Calu3 (cell line): ENCODE results near the gene ARPP19. TPM values are rescaled to one million over a fixed set of nuclear protein-coding genes. Genes with fewer than 3 reads are reported as not detected.
"Not testable (repeated sequence)": the region's sequence is repeated elsewhere in the genome, so short reads cannot be mapped to it uniquely, and the experiment has no call there.

Source experiments
- BruUV-seq: library from RNA; stranded (reverse); fragments of 400-500 nt; replicated peaks from 2 replicates; lab custom pipeline; 2021; lab: Mats Ljungman, UMichigan
- CTCF ChIA-PET: fragments of 300-600 bp; sonication (Branson Sonifier 250); formaldehyde crosslinking; loops from one replicate; lab custom pipeline; 2022; ENCODE audit warnings: antibody characterized with exemption; lab: Charles Lee
- DNase-seq: peaks from one replicate; pipeline ENCODE4 v3.0.0; 2022
- H3K27ac Mint-ChIP-seq: one replicate; pipeline ENCODE4 v1.8.0; 2022; ENCODE audit warnings: mixed read lengths; ENCODE audit not compliant: unreplicated experiment
- H3K27me3 Mint-ChIP-seq: one replicate; pipeline ENCODE4 v1.8.0; 2022; ENCODE audit warnings: mixed read lengths; ENCODE audit not compliant: unreplicated experiment
- H3K36me3 Mint-ChIP-seq: one replicate; pipeline ENCODE4 v1.8.0; 2022; ENCODE audit warnings: mild to moderate bottlenecking, moderate library complexity, mixed read lengths; ENCODE audit not compliant: insufficient read depth, unreplicated experiment
- H3K4me1 Mint-ChIP-seq: one replicate; pipeline ENCODE4 v1.8.0; 2022; ENCODE audit warnings: mild to moderate bottlenecking, low read depth, mixed read lengths; ENCODE audit not compliant: unreplicated experiment
- H3K4me3 Mint-ChIP-seq: one replicate; pipeline ENCODE4 v1.8.0; 2022; ENCODE audit warnings: mild to moderate bottlenecking, low read depth, moderate library complexity, mixed read lengths; ENCODE audit not compliant: unreplicated experiment
- H3K9me3 Mint-ChIP-seq: one replicate; pipeline ENCODE4 v1.8.0; 2022; ENCODE audit warnings: low read depth, mixed read lengths; ENCODE audit not compliant: unreplicated experiment
- intact Hi-C: fragments of 100-400 bp; cut with micrococcal nuclease; formaldehyde crosslinking; loops from one replicate; pipeline ENCODE4 v1.10.0; 2022; ENCODE audit not compliant: unreplicated experiment
- total RNA-seq: library from RNA; stranded (reverse); gene quantifications from 2 replicates; pipeline ENCODE4 v1.2.3, GENCODE V29; 2022
- TF ChIP-seq, protein P1 (sequence below): fragments of 200-600 bp; IDR thresholded peaks from one replicate; pipeline ENCODE4 v1.8.0; 2022; ENCODE audit warnings: antibody characterized with exemption; ENCODE audit not compliant: unreplicated experiment

Gene ARPP19
- total RNA-seq, 1 experiment from 2014 or later, result 155 TPM

- CTCF ChIA-PET, result no interaction called here
- peaks cover 21% of the 10 kb centered on the region for H3K36me3 Mint-ChIP-seq
- H3K4me3 Mint-ChIP-seq, result peak overlapping the region; percentile 65
- no peaks in the 10 kb centered on the region for H3K9me3 Mint-ChIP-seq
- BruUV-seq, result TSS peak; percentile 42
- DNase-seq, result peak; percentile 43
- TF ChIP-seq, protein P1, sequence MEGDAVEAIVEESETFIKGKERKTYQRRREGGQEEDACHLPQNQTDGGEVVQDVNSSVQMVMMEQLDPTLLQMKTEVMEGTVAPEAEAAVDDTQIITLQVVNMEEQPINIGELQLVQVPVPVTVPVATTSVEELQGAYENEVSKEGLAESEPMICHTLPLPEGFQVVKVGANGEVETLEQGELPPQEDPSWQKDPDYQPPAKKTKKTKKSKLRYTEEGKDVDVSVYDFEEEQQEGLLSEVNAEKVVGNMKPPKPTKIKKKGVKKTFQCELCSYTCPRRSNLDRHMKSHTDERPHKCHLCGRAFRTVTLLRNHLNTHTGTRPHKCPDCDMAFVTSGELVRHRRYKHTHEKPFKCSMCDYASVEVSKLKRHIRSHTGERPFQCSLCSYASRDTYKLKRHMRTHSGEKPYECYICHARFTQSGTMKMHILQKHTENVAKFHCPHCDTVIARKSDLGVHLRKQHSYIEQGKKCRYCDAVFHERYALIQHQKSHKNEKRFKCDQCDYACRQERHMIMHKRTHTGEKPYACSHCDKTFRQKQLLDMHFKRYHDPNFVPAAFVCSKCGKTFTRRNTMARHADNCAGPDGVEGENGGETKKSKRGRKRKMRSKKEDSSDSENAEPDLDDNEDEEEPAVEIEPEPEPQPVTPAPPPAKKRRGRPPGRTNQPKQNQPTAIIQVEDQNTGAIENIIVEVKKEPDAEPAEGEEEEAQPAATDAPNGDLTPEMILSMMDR, result no peak
- no peaks in the 10 kb centered on the region for H3K27me3 Mint-ChIP-seq
- peaks cover 9% of the 10 kb centered on the region for H3K4me1 Mint-ChIP-seq
- intact Hi-C loops, result loop anchor here (5.0 to 10.0 kb wide), 3 partner anchors 109 to 313 kb away; partner anchors contain the start of gene ATOSA
- H3K27ac Mint-ChIP-seq, result peak overlapping the region; percentile 92
Observed at GRCh38 chr15:52567871-52568600, 794 bp downstream of the ARPP19 start.

- peak overlapping the region; percentile 65 for H3K4me3 Mint-ChIP-seq
- no peaks in the 10 kb centered on the region for H3K9me3 Mint-ChIP-seq
- H3K4me1 Mint-ChIP-seq, result peaks cover 17% of the 10 kb centered on the region
- peaks cover 21% of the 10 kb centered on the region for H3K36me3 Mint-ChIP-seq
- CTCF ChIA-PET, result no interaction called here
- BruUV-seq, result no TSS peak
- no peaks in the 10 kb centered on the region for H3K27me3 Mint-ChIP-seq
- no peak for DNase-seq
- intact Hi-C loops, result loop anchor here (5.0 to 10.0 kb wide), 3 partner anchors 110 to 312 kb away; partner anchors contain the start of gene ATOSA
- TF ChIP-seq, protein P1, result no peak
- H3K27ac Mint-ChIP-seq, result no peak overlapping the region
Observed at GRCh38 chr15:52566889-52567288, 1.9 kb downstream of the ARPP19 start.

- intact Hi-C loops, result loop anchor here (5.0 to 10.0 kb wide), 3 partner anchors 112 to 311 kb away; partner anchors contain the start of gene ATOSA
- peaks cover 17% of the 10 kb centered on the region for H3K4me1 Mint-ChIP-seq
- H3K27me3 Mint-ChIP-seq, BruUV-seq, DNase-seq, H3K4me3 Mint-ChIP-seq, CTCF ChIA-PET, H3K9me3 Mint-ChIP-seq, H3K27ac Mint-ChIP-seq: not testable (repeated sequence)
- peaks cover 21% of the 10 kb centered on the region for H3K36me3 Mint-ChIP-seq
Observed at GRCh38 chr15:52565417-52566358, 3.1 kb downstream of the ARPP19 start.

- DNase-seq, result no peak
- H3K27me3 Mint-ChIP-seq, result no peaks in the 10 kb centered on the region
- CTCF ChIA-PET, result no interaction called here
- TF ChIP-seq, protein P1, result no peak
- no peak overlapping the region for H3K4me3 Mint-ChIP-seq
- H3K36me3 Mint-ChIP-seq, result peaks cover 12% of the 10 kb centered on the region
- BruUV-seq, result no TSS peak
- peaks cover 15% of the 10 kb centered on the region for H3K4me1 Mint-ChIP-seq
- H3K27ac Mint-ChIP-seq, result no peak overlapping the region
- no peaks in the 10 kb centered on the region for H3K9me3 Mint-ChIP-seq
- intact Hi-C loops, result loop anchor here (5.0 to 10.0 kb wide), 2 partner anchors 174 to 309 kb away; no protein-coding TSS in a partner anchor
Observed at GRCh38 chr15:52563501-52564060, 5.2 kb downstream of the ARPP19 start.
